Cardiac septum (tissue), 1 donor: Measurements from ENCODE around the gene RPL37A. TPM values are rescaled to one million over a fixed set of nuclear protein-coding genes. Genes with fewer than 3 reads are reported as not detected.

ENCODE experiments used
- DNase-seq: peaks from one replicate; pipeline ENCODE4 v3.0.0-alpha.2; 2020; ENCODE audit warnings: low spot score
- intact Hi-C: fragments of 100-400 bp; cut with DNase I; formaldehyde crosslinking; loops from one replicate; pipeline ENCODE4 v1.14.0; 2022
- total RNA-seq: library from RNA; stranded (reverse); fragmentation: NEBNext Ultra II Directional; extraction: Animal tissue kit (Norgen Biotek cat#: 25700); gene quantifications from one replicate; pipeline ENCODE4 v1.2.1, GENCODE V29; 2021
- donor health status: DM: no; HTN: no; CAD: no.

The RPL37A gene
- total RNA-seq, 1 donor from 2014 or later: 1,531 TPM

- DNase-seq: no peak
- intact Hi-C loops: no loop called here
Measured at GRCh38 chr2:216539120-216539519, 40.5 kb downstream of the RPL37A start.

- intact Hi-C loops: no loop called here
- peak; percentile 85 for DNase-seq
Measured at GRCh38 chr2:216539791-216540241, 41.2 kb downstream of the RPL37A start.

GRCh38 chr2:216540920-216541319 is 42.3 kb downstream of the RPL37A start:
- intact Hi-C loops: no loop called here
- DNase-seq: no peak

- DNase-seq: no peak
- intact Hi-C loops: no loop called here
Measured at GRCh38 chr2:216541505-216541904, 42.9 kb downstream of the RPL37A start.

GRCh38 chr2:216545359-216545758 is 46.7 kb downstream of the RPL37A start:
- intact Hi-C loops: no loop called here
- no peak for DNase-seq

- intact Hi-C loops: no loop called here
- no peak for DNase-seq
Measured at GRCh38 chr2:216546241-216546640, 47.6 kb downstream of the RPL37A start.

DNA sequence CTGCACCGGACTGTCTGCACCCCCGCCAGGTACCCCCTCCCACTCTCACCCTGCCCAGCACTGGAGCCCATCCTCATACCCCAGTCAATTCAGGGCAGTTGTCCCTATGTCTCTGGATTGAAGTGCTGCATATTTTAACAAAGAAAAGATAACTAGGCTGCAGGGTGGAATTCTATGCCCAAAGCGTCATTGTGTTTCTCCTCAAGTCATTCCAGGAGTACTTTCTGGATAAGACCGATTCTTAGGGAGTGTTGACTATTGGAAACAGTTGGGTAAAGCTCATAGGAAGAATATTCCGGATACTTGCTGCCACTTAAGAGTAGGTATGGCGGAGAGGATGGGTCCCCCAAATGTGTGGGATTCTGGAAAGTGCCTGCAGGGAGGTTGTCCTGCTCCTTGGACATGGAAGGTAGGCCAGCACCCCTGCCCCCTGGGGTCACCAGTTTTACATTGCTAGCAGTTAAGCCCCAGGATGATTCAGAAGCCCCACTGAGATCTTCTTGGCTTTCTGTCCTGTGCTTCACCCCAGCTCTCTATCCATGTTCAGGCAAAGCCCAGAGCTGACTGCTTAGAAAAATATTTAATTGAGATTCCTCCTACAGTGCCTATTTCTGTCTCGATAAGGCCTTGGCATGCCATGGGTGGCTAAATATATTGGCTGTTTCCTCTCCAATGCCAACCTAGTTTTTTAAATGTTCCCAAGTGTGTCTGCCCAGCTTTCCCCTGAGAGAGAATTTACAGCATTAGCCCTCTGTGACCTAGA is 48.2 kb downstream of the RPL37A start:
- intact Hi-C loops: no loop called here
- DNase-seq: no peak

DNA sequence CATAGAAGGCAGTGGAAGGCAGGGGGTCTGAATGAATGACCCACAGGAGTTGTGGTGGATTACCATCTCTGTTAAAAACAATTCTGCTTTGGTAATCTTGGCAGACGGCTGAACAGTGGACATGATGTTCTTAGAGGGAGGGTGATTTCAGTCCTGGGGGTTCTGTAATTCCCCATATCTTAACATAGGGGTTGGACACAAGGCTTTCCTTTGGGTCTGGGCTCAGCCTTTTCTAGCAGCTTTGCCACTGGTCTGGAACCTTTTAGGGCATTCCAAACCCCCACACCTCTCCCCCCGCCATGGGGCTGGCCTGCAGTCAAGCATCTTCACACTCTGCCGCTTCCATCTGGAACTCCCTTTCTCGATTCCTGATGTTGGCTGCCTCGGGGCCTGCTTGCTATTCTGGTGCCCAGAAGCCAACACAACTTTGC is 50.3 kb downstream of the RPL37A start:
- intact Hi-C loops: loop anchor here (1.0 to 2.0 kb wide), 2 partner anchors 14 to 24 kb away; no protein-coding TSS in a partner anchor
- peak; percentile 83 for DNase-seq

- DNase-seq: no peak
- intact Hi-C loops: loop anchor here (1.0 to 2.0 kb wide), 2 partner anchors 15 to 23 kb away; no protein-coding TSS in a partner anchor
Measured at GRCh38 chr2:216549926-216550690, 51.5 kb downstream of the RPL37A start.

DNA sequence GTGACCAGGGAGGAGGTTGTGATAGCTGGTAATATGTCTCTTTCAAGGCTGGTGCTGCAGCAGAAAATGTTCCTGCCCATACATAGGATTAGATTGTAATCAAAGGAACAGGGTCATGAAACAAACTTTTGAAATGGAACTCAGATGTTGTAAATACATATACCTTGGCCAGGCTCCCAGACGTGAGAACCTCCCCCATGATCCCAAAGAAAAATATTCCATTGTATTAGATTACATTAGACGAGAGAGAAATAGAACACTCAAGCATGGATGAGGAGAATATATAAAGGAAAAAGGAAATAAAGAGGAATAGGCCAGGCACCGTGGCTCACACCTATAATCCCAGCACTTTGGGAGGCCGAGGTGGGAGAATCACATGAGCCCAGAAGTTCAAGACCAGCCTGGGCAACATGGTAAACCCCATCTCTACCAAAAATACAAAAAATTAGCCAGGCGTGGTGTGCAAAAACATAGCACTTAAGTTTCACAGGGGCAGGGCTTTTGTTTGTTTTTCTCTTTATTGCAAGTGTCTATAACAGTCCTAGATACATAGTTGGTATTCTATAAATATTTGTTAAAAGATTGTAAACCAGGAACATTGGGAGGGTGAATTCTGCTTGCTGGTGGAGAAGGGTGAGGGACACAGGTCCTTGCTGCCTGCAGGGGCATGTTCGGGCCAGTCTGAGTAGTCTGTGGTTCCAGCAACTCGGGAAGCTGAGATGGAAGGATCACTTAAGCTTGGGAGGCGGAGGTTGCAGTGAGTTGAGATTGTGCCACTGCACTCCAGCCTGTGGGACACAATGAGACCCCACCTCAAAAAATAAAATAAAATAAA is 52.8 kb downstream of the RPL37A start:
- intact Hi-C loops: no loop called here
- no peak for DNase-seq

DNA sequence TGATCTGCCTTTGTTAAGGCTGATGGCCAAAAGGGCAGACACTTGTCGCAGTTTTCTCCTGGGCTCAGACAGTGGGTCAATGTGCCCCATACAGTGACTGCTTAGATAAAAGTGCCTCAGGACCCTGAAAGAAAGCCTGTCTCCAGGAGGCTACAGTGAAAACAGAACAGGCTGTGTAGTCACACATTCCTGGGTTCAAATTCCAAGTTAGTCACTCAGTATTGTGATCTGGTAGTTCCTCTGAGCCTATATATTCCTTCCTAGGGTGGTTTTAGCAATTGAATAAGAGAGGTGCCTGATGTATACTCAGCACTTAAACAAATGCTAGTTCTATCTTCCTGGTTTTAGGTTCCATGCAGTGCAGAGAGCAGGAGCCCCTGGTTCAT is 54.4 kb downstream of the RPL37A start:
- DNase-seq: no peak
- intact Hi-C loops: no loop called here

Other genes starting within 250 kb of the RPL37A start
- gene MARCHF4, start 126.4 kb upstream of the RPL37A start, total RNA-seq: not detected
- gene SMARCAL1, start 86.4 kb upstream of the RPL37A start, total RNA-seq: 13.2 TPM
- gene IGFBP2, start 134.6 kb downstream of the RPL37A start, total RNA-seq: 785 TPM
- 191 TPM for gene IGFBP5, start 196.7 kb downstream of the RPL37A start, total RNA-seq